HepG2 (cell line): ENCODE data around the gene CRB1. TPM values are rescaled to one million over a fixed set of nuclear protein-coding genes. Genes with fewer than 3 reads are reported as not detected.

ENCODE experiments used
- ATAC-seq: fragments of 200-7000 bp; cut with Tn5 transposase; 3 replicates; pipeline ENCODE4 v1.9.1; 2020; ENCODE audit warnings: mild to moderate bottlenecking, moderate library complexity
- BruUV-seq: library from RNA; stranded (reverse); fragments of 400-500 nt; replicated peaks from 2 replicates; lab custom pipeline; 2021; lab: Mats Ljungman, UMichigan
- CTCF ChIA-PET: fragments of 300-600 bp; formaldehyde crosslinking; extraction: SDS; loops from one replicate; lab custom pipeline; 2021; ENCODE audit warnings: low total read pairs, inconsistent platforms, low intra/inter-chr PET ratio; lab: Yijun Ruan, JAX
- POLR2A ChIA-PET: fragments of 350-600 bp; sonication (Branson Sonifier 250); formaldehyde crosslinking; loops from one replicate; lab custom pipeline; 2020; ENCODE audit warnings: antibody characterized with exemption, inconsistent platforms; lab: Yijun Ruan, JAX
- DNase-seq: peaks from one replicate; pipeline ENCODE4 v3.0.0-alpha.2; 2015; ENCODE audit warnings: low spot score
- FAIRE-seq: peaks from 3 replicates; lab custom pipeline; 2011; peaks lifted over from hg19 to GRCh38; lab: Jason Lieb, UNC
- H2AFZ ChIP-seq: one replicate; pipeline ENCODE4 v1.6.1; 2011; ENCODE audit warnings: low read length, inconsistent platforms
- H3K27ac ChIP-seq: fragments of 300-600 bp; 3 replicates; pipeline ENCODE4 v1.8.0; 2011; ENCODE audit warnings: mixed run types, mild to moderate bottlenecking, mixed read lengths, low read length, inconsistent platforms; ENCODE audit not compliant: insufficient read depth; ENCODE audit errors: extremely low read length
- H3K27me3 ChIP-seq, 2 experiments: fragments of 200-600 bp in 1 of 2; 2 replicates in 1 of 2; 3 replicates in 1 of 2; pipeline versions ENCODE4 v1.6.0 to v1.8.0; 2011; ENCODE audit warnings: low read length in 2 of 2, mild to moderate bottlenecking in 2 of 2, moderate library complexity in 2 of 2, inconsistent platforms in 1 of 2; ENCODE audit not compliant: insufficient read depth in 2 of 2, control insufficient read depth in 1 of 2
- H3K36me3 ChIP-seq, 2 experiments: fragments of 200-600 bp in 1 of 2; replicated peaks in 1 of 2; 2 replicates in 1 of 2; 3 replicates in 1 of 2; pipeline versions ENCODE4 v1.5.1 to v1.8.0; 2011; ENCODE audit warnings: low read length in 2 of 2, inconsistent platforms in 1 of 2; ENCODE audit not compliant: insufficient read depth in 2 of 2, control insufficient read depth in 1 of 2
- H3K4me1 ChIP-seq: 2 replicates; pipeline ENCODE4 v1.5.1; 2012; ENCODE audit warnings: low read length, inconsistent platforms; ENCODE audit not compliant: insufficient read depth
- H3K4me2 ChIP-seq: 2 replicates; pipeline ENCODE4 v1.6.0; 2011; ENCODE audit warnings: low read depth, low read length, inconsistent platforms
- H3K4me3 ChIP-seq, 3 experiments: fragments of 200-600 bp in 1 of 3; sonication (generic), shearing (Covaris generic) in 1 of 3; replicated peaks in 1 of 3; 2 replicates each; pipeline ENCODE4 v1.5.1; 2011 to 2016; ENCODE audit warnings: low read length in 3 of 3, inconsistent platforms in 2 of 3, low read depth in 2 of 3, mild to moderate bottlenecking in 2 of 3, control low read depth in 1 of 3, mixed read lengths in 1 of 3; ENCODE audit not compliant: insufficient read depth in 1 of 3
- H3K79me2 ChIP-seq: one replicate; pipeline ENCODE4 v1.6.1; 2011; ENCODE audit warnings: low read length, inconsistent platforms; ENCODE audit not compliant: insufficient read depth
- H3K9ac ChIP-seq: 2 replicates; pipeline ENCODE4 v1.6.0; 2011; ENCODE audit warnings: mild to moderate bottlenecking, low read depth, low read length, inconsistent platforms; ENCODE audit not compliant: insufficient read depth
- H3K9me3 ChIP-seq: 2 replicates; pipeline ENCODE4 v1.5.1; 2012; ENCODE audit warnings: mild to moderate bottlenecking, low read length
- H4K20me1 ChIP-seq: 2 replicates; pipeline ENCODE4 v1.6.0; 2011; ENCODE audit warnings: inconsistent platforms, mild to moderate bottlenecking, low read length, moderate library complexity; ENCODE audit not compliant: insufficient read depth
- ARHGAP35 ChIP-seq: sonication (generic); formaldehyde crosslinking; IDR thresholded peaks from 2 replicates; pipeline ENCODE4 v1.9.0; 2022; ENCODE audit warnings: mild to moderate bottlenecking, inconsistent platforms, moderate library complexity, missing genetic modification reagents, borderline replicate concordance
- HHEX ChIP-seq: IDR thresholded peaks from 2 replicates; pipeline ENCODE4 v1.6.1; 2016; ENCODE audit warnings: control low read depth
- HMG20B ChIP-seq: conservative IDR thresholded peaks from 2 replicates; pipeline ENCODE4 v1.6.1; 2016; ENCODE audit warnings: missing genetic modification reagents, missing compliant biosample characterization
- KDM4B ChIP-seq: sonication (generic); formaldehyde crosslinking; IDR thresholded peaks from 2 replicates; pipeline ENCODE4 v1.4.0; 2020; ENCODE audit warnings: missing genetic modification reagents
- KLF12 ChIP-seq: sonication (generic); formaldehyde crosslinking; IDR thresholded peaks from 2 replicates; pipeline ENCODE4 v1.4.0; 2020; ENCODE audit warnings: missing genetic modification reagents, borderline replicate concordance
- PBX2 ChIP-seq: IDR thresholded peaks from 2 replicates; pipeline ENCODE4 v1.6.1; 2016; ENCODE audit warnings: control low read depth
- RCOR2 ChIP-seq: IDR thresholded peaks from 2 replicates; pipeline ENCODE4 v1.6.1; 2016; ENCODE audit warnings: missing biosample characterization, missing genetic modification reagents
- RFXAP ChIP-seq: sonication (generic); formaldehyde crosslinking; IDR thresholded peaks from 2 replicates; pipeline ENCODE4 v1.4.0; 2020; ENCODE audit warnings: missing genetic modification reagents, borderline replicate concordance
- SAFB2 ChIP-seq: sonication (generic); formaldehyde crosslinking; IDR thresholded peaks from 2 replicates; pipeline ENCODE4 v1.5.1; 2020; ENCODE audit warnings: missing genetic modification reagents, low read depth, mild to moderate bottlenecking, borderline replicate concordance
- SIX1 ChIP-seq: sonication (generic); formaldehyde crosslinking; IDR thresholded peaks from 2 replicates; pipeline ENCODE4 v1.4.0; 2020; ENCODE audit warnings: missing genetic modification reagents, borderline replicate concordance
- TEAD3 ChIP-seq: optimal IDR thresholded peaks from 2 replicates; pipeline ENCODE3; 2016; ENCODE audit warnings: borderline replicate concordance
- ZBTB25 ChIP-seq: IDR thresholded peaks from 2 replicates; pipeline ENCODE4 v1.6.1; 2018; ENCODE audit warnings: missing genetic modification reagents
- ZFP36L1 ChIP-seq: sonication (generic); formaldehyde crosslinking; IDR thresholded peaks from 2 replicates; pipeline ENCODE4 v1.8.0; 2022; ENCODE audit warnings: mild to moderate bottlenecking, missing genetic modification reagents, moderate library complexity
- ZNF44 ChIP-seq: sonication (generic); formaldehyde crosslinking; IDR thresholded peaks from 2 replicates; pipeline ENCODE4 v1.5.1; 2020; ENCODE audit warnings: mild to moderate bottlenecking, missing genetic modification reagents
- ZNF772 ChIP-seq: sonication (generic); formaldehyde crosslinking; IDR thresholded peaks from 2 replicates; pipeline ENCODE4 v1.5.0; 2020; ENCODE audit warnings: mild to moderate bottlenecking, missing genetic modification reagents
- ZNF776 ChIP-seq: sonication (generic); formaldehyde crosslinking; IDR thresholded peaks from 2 replicates; pipeline ENCODE4 v1.4.0; 2020; ENCODE audit warnings: mild to moderate bottlenecking, missing genetic modification reagents
- WGBS: methylation state at CpG from one replicate; pipeline ENCODE4 v1.1.6; 2017; ENCODE audit warnings: low lambda C conversion rate; 5-methylcytosine and 5-hydroxymethylcytosine counted together
- in situ Hi-C: cut with HindIII; loops from 2 replicates; pipeline ENCODE4 v1.10.0; 2017; ENCODE audit warnings: low pct_unique_long_range_greater_than_20kb; ENCODE audit not compliant: extremely low pct_ligation_motif_present
- intact Hi-C: fragments of 100-400 bp; cut with micrococcal nuclease; formaldehyde crosslinking; loops from one replicate; pipeline ENCODE4 v1.10.0; 2022; ENCODE audit not compliant: unreplicated experiment
- polyA plus RNA-seq, 8 experiments: library from polyadenylated mRNA; depleted of rRNA in 3 of 8; stranded (reverse) in 7 of 8; unstranded in 1 of 8; fragments of >200 nt; fragmentation: Illumina TruSeq in 4 of 8; extraction: Trizol in 4 of 8; gene quantifications; 2 replicates each; pipeline versions ENCODE4 v1.2.1 to v1.2.3, GENCODE V29; 2011 to 2016; ENCODE audit warnings: low read depth in 4 of 8, missing spikeins in 1 of 8, mixed read lengths in 1 of 8; ENCODE audit not compliant: insufficient read depth in 1 of 8
- total RNA-seq, 5 experiments: library from RNA; depleted of rRNA; stranded (reverse); fragments of >200 nt; fragmentation: Illumina TruSeq; extraction: Trizol; gene quantifications; 2 replicates each; pipeline ENCODE4 v1.2.3, GENCODE V29; 2016; ENCODE audit warnings: low read depth in 1 of 5

Gene CRB1
- total and polyA plus RNA-seq, 2 of the 13 experiments (the other 11 are each of a cell fraction or from before 2014, with no cell fraction given), result 0.01 TPM; not detected in 1

GRCh38 chr1:197480446-197480845 lies 212.4 kb downstream of the CRB1 start:
- no peaks in the 10 kb centered on the region for H4K20me1 ChIP-seq
- in situ Hi-C loops (no loop called here), intact Hi-C loops (no loop called here)
- H3K4me2 ChIP-seq, result no peak overlapping the region
- H3K79me2 ChIP-seq, result no peaks in the 10 kb centered on the region
- no peak overlapping the region for H3K9ac ChIP-seq
- no TSS peak for BruUV-seq
- no peaks in the 10 kb centered on the region for H3K4me1 ChIP-seq
- no peak overlapping the region for H3K27ac ChIP-seq
- POLR2A ChIA-PET, result no interaction called here
- H3K27me3 ChIP-seq, result no peaks in the 10 kb centered on the region
- H3K36me3 ChIP-seq, result no peaks in the 10 kb centered on the region
- TF ChIP-seq ZFP36L1 (no peak), RCOR2 (CRISPR knock-in tag) (no peak), ARHGAP35 (CRISPR knock-in tag) (no peak), TEAD3 (CRISPR knock-in tag) (no peak), ZNF772 (no peak), ZBTB25 (CRISPR knock-in tag) (no peak), ZNF776 (CRISPR knock-in tag) (no peak), RFXAP (no peak), KDM4B (no peak), PBX2 (no peak), SIX1 (CRISPR knock-in tag) (no peak), ZNF44 (CRISPR knock-in tag) (no peak), KLF12 (CRISPR knock-in tag) (no peak), HMG20B (no peak), HHEX (CRISPR knock-in tag) (no peak), SAFB2 (CRISPR knock-in tag) (no peak)
- no peak overlapping the region for H3K4me3 ChIP-seq
- DNase-seq (no peak), FAIRE-seq (no peak), ATAC-seq (no peak)
- CTCF ChIA-PET, result no interaction called here
- WGBS, result 52% methylated on average over 5 of the region's 6 CpGs
- no peak overlapping the region for H2AFZ ChIP-seq
- H3K9me3 ChIP-seq, result no peaks in the 10 kb centered on the region
